Renal pelvis (tissue), 12 donors: ENCODE results near the gene ZFP36L2. TPM values are rescaled to one million over a fixed set of nuclear protein-coding genes. Genes with fewer than 3 reads are reported as not detected.

Experiments used
- DNase-seq: peaks from one replicate; pipeline ENCODE4 v3.0.0-alpha.2; 2013
- long read RNA-seq, 16 experiments: transcript quantifications; one replicate each; lab custom pipeline, GENCODE V29; 2026
- polyA plus RNA-seq, 3 donors: library from polyadenylated mRNA; unstranded; fragments of 120-200 nt; gene quantifications; one replicate each; pipeline ENCODE4 v1.2.1, GENCODE V29; 2013; ENCODE audit not compliant: insufficient read length in 3 of 3

The ZFP36L2 gene, protein sequence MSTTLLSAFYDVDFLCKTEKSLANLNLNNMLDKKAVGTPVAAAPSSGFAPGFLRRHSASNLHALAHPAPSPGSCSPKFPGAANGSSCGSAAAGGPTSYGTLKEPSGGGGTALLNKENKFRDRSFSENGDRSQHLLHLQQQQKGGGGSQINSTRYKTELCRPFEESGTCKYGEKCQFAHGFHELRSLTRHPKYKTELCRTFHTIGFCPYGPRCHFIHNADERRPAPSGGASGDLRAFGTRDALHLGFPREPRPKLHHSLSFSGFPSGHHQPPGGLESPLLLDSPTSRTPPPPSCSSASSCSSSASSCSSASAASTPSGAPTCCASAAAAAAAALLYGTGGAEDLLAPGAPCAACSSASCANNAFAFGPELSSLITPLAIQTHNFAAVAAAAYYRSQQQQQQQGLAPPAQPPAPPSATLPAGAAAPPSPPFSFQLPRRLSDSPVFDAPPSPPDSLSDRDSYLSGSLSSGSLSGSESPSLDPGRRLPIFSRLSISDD
- 10 to 100 TPM; 92.4 to 97.7 (median 94.6) TPM for polyA plus RNA-seq
- long read RNA-seq, donor 1, transcript ZFP36L2-201 (2 exons, 3,696 nt) = major isoform, 33 of 33 reads
- long read RNA-seq, donor 1, partial matches to known transcripts = 0 of 33 reads
- long read RNA-seq, donor 1, other reads (novel, unspliced or antisense) = 0 of 33 reads
- long read RNA-seq, donor 2, transcript ZFP36L2-201 (2 exons, 3,696 nt) = major isoform, 48 of 48 reads
- long read RNA-seq, donor 2, partial matches to known transcripts = 0 of 48 reads
- long read RNA-seq, donor 2, other reads (novel, unspliced or antisense) = 0 of 48 reads
- long read RNA-seq, donor 3, transcript ZFP36L2-201 (2 exons, 3,696 nt) = major isoform, 44 of 44 reads
- long read RNA-seq, donor 3, partial matches to known transcripts = 0 of 44 reads
- long read RNA-seq, donor 3, other reads (novel, unspliced or antisense) = 0 of 44 reads
- long read RNA-seq, donor 4, transcript ZFP36L2-201 (2 exons, 3,696 nt) = major isoform, 42 of 42 reads
- long read RNA-seq, donor 4, partial matches to known transcripts = 0 of 42 reads
- long read RNA-seq, donor 4, other reads (novel, unspliced or antisense) = 0 of 42 reads
- long read RNA-seq, donor 5, transcript ZFP36L2-201 (2 exons, 3,696 nt) = major isoform, 27 of 27 reads
- long read RNA-seq, donor 5, partial matches to known transcripts = 0 of 27 reads
- long read RNA-seq, donor 5, other reads (novel, unspliced or antisense) = 0 of 27 reads
- long read RNA-seq, donor 6, transcript ZFP36L2-201 (2 exons, 3,696 nt) = major isoform, 68 of 68 reads
- long read RNA-seq, donor 6, partial matches to known transcripts = 0 of 68 reads
- long read RNA-seq, donor 6, other reads (novel, unspliced or antisense) = 0 of 68 reads
- long read RNA-seq, donor 7, transcript ZFP36L2-201 (2 exons, 3,696 nt) = major isoform, 87 of 103 reads
- long read RNA-seq, donor 7, partial matches to known transcripts = 9 of 103 reads
- long read RNA-seq, donor 7, other reads (novel, unspliced or antisense) = 7 of 103 reads
- long read RNA-seq, donor 8, transcript ZFP36L2-201 (2 exons, 3,696 nt) = major isoform, 32 of 32 reads
- long read RNA-seq, donor 8, partial matches to known transcripts = 0 of 32 reads
- long read RNA-seq, donor 8, other reads (novel, unspliced or antisense) = 0 of 32 reads
- long read RNA-seq, donor 9, transcript ZFP36L2-201 (2 exons, 3,696 nt) = major isoform, 47 of 52 reads
- long read RNA-seq, donor 9, partial matches to known transcripts = 0 of 52 reads
- long read RNA-seq, donor 9, other reads (novel, unspliced or antisense) = 5 of 52 reads
- long read RNA-seq, donor 10, transcript ZFP36L2-201 (2 exons, 3,696 nt) = major isoform, 52 of 62 reads
- long read RNA-seq, donor 10, partial matches to known transcripts = 5 of 62 reads
- long read RNA-seq, donor 10, other reads (novel, unspliced or antisense) = 5 of 62 reads
- long read RNA-seq, donor 11, transcript ZFP36L2-201 (2 exons, 3,696 nt) = major isoform, 41 of 41 reads
- long read RNA-seq, donor 11, partial matches to known transcripts = 0 of 41 reads
- long read RNA-seq, donor 11, other reads (novel, unspliced or antisense) = 0 of 41 reads
- long read RNA-seq, donor 12, transcript ZFP36L2-201 (2 exons, 3,696 nt) = major isoform, 67 of 67 reads
- long read RNA-seq, donor 12, partial matches to known transcripts = 0 of 67 reads
- long read RNA-seq, donor 12, other reads (novel, unspliced or antisense) = 0 of 67 reads
- long read RNA-seq, donor 13, transcript ZFP36L2-201 (2 exons, 3,696 nt) = major isoform, 28 of 28 reads
- long read RNA-seq, donor 13, partial matches to known transcripts = 0 of 28 reads
- long read RNA-seq, donor 13, other reads (novel, unspliced or antisense) = 0 of 28 reads
- long read RNA-seq, donor 14 = 0 reads
- long read RNA-seq, donor 15, transcript ZFP36L2-201 (2 exons, 3,696 nt) = major isoform, 138 of 146 reads
- long read RNA-seq, donor 15, partial matches to known transcripts = 0 of 146 reads
- long read RNA-seq, donor 15, other reads (novel, unspliced or antisense) = 8 of 146 reads
- long read RNA-seq, donor 16, transcript ZFP36L2-201 (2 exons, 3,696 nt) = major isoform, 47 of 47 reads
- long read RNA-seq, donor 16, partial matches to known transcripts = 0 of 47 reads
- long read RNA-seq, donor 16, other reads (novel, unspliced or antisense) = 0 of 47 reads

- DNase-seq = peak; percentile 96
Measured at GRCh38 chr2:43226558-43226954, at the start of gene ZFP36L2. TSS of gene ZFP36L2 (minus strand) at chr2:43226606. CDS start at chr2:43226315, 291 bp downstream.

GRCh38 chr2:43274721-43275120 is 48.3 kb upstream of the ZFP36L2 start:
- DNase-seq = no peak

GRCh38 chr2:43274055-43274454 is 47.6 kb upstream of the ZFP36L2 start:
- no peak for DNase-seq

GRCh38 chr2:43273529-43273928 is 47.1 kb upstream of the ZFP36L2 start:
- no peak for DNase-seq

DNA sequence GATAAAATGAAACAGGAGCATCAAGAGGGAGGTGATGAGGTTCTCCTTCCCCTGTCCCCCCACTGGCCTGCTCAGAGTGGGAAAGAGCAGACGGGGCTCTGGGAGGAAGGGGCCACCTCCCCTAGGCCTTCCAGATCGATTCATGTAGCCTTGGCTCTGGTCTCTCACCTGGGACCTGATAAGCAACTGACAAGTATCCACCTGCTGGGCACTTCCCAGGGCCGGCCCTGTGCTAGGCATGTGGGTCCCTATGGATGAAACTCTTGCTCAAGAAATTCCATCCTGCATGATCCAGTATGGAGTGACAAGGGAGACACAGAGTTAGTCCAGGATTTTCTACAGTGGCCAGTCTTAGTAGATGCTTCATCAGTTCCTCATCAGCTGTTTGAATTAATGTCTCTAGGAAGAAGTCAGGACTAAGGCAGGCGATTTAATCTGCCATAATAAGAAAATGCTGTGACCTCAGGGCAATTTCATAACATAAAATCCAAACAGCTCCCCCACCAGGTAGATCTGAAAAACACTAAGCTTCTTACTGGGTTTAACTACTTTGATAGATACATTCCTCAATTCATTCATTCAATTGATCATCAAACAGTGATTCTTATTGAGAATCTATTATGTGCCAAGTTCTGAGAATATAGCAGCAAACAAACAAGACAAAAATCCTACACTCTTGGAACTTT is 44.7 kb upstream of the ZFP36L2 start:
- no peak for DNase-seq

- DNase-seq = no peak
Measured at GRCh38 chr2:43270461-43270860, 44.1 kb upstream of the ZFP36L2 start.

DNA sequence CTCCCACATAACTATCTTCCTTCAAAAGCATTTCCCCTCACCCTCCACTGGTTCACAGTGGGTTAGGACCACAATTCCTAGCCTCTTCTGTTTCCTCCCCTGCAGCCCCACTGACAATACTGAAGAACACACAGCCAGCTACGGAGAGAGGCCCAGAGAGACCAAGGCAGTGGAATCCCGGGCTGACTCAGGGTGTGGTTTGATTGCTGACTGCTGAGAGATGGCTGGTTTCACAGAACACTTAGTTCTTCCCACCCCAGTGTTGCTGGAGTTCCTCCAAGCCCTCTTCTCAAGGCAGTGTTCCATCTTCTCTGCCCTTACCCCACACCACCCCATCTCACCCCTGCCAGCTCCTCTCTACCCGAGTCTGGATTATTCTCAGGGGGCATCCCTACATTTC is 43.3 kb upstream of the ZFP36L2 start:
- no peak for DNase-seq

GRCh38 chr2:43269074-43269572 is 42.7 kb upstream of the ZFP36L2 start:
- no peak for DNase-seq

DNA sequence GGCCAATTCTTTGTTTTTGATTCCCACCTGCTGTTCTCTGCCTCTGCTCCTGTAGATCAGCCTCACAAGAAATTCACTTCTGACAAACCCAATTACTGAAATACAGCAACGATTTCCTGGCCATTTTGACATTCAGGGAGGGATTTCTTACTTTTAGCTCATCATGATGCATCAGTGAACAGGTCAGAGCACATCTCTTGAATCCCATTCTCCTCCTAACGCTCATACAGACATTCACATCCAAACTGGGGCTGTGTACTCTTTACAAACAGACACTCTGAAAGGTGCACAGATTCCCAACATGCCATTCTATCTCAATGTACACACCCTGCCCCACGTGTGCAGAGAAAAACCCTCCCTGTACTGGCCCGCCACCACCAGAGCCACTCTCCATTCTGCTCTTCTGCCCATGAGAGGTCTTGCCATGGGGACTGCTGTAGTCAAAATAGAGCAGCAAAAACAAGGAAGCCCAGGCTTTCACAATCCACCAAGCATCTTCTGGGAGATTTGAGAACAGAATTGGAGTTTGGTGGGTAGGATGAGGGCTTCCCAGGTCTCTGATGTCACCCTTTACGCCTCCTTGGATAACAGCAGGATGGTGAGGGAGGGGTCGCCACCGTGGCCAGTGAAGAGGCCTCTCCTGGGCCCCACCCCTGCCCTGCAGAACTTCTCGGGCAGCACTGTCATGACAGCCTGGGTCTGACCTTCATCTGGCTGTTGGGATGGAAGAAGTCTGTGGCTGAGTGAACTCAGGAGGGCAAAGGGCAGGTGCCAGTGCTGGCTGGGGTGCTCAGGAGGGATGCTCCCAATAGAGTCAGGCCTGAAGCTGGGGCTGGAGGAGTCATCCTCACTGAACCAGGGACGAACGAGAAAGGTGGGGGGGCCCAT is 41.9 kb upstream of the ZFP36L2 start:
- no peak for DNase-seq

DNA sequence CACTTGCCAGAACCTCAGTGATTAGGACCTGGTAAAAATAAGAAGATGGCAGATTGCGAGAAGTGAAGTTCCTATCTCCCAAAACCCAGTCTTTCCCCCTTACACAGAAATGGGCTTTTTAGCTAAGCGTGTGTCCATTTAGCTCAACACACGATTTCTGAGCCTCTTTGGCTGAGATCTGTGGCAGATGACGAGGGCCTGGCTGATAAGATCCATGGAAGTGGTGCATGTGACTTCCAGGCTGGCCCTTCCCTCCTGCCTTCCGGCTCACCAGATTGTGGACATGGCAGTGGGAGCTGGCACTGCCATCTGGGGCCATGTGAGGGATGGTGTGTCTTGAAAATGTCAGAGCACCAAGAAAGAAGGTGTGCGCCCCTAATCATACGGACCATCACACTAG is 41.0 kb upstream of the ZFP36L2 start:
- DNase-seq = no peak

DNA sequence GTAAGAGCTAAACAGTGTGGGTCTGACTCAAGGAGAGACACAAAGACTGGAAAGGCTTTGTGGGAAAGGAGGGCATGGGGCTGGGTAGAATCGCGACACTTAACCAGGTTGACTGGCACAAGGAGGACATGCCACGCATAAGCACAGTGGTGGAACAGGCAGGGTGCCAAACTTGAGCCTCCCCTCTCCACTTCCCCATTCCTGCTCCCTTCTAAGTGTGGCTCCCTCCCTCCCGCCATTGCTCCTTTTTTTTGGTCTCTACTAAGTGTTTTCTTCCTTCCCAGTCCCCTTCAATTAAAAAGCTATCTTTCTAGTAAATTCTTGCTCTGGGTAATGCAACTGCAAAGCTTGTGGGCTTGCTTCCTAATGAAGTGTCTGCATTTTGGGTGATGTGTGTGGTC is 40.3 kb upstream of the ZFP36L2 start:
- no peak for DNase-seq

DNA sequence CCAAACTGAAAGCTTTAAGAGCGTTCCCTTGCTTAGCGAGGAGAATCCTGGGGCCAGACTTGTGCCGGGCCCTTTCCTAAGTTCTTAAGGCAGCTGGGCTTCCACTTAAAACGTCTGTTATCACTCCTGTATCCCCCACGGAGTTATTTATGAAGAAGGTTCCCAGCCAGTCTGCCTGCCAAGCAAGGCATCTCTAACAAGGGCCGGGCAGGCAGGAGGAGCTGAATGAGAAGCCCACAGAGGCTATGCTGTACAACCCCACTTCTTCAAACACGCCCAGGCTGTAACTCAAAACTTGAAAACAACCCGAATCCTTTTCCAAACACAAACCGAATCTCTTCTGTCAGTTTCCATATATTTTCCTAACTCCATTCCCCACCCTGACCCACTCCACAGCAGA is 39.0 kb upstream of the ZFP36L2 start:
- peak; percentile 56 for DNase-seq

- no peak for DNase-seq
Measured at GRCh38 chr2:43265001-43265400, 38.6 kb upstream of the ZFP36L2 start.

- DNase-seq = no peak
Measured at GRCh38 chr2:43262951-43263350, 36.5 kb upstream of the ZFP36L2 start.

- no peak for DNase-seq
Measured at GRCh38 chr2:43262239-43262638, 35.8 kb upstream of the ZFP36L2 start.

DNA sequence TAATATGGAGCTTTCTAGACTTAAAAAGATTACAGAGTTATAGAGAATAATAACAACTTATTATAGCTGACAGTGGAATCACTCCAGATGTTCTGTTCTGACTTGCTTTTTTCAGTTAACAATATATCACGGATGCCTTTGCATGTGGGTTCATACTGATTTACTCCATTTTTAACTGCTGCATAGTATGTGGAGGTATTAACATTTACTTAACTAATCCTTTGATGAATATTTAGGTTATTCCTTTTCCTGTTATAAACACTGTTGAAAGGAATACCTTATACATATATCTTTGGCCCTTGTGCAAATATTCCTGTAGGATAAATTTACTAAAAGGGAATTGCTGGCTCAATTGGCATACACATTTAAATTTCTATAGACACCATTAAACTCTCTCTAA is 33.1 kb upstream of the ZFP36L2 start:
- no peak for DNase-seq

- DNase-seq = no peak
Measured at GRCh38 chr2:43258547-43259156, 32.2 kb upstream of the ZFP36L2 start.
